Kidney (tissue), 14 donors: ENCODE measurements around the gene CALR3. TPM values are rescaled to one million over a fixed set of nuclear protein-coding genes. Genes with fewer than 3 reads are reported as not detected.

ENCODE experiments used
- DNase-seq, 5 donors: peaks; one replicate each; pipeline ENCODE4 v3.0.0-alpha.2; 2013 to 2020
- FAIRE-seq: peaks from 2 replicates; lab custom pipeline; 2012; peaks lifted over from hg19 to GRCh38; lab: Jason Lieb, UNC
- H3K27ac ChIP-seq, 2 donors: one replicate each; pipeline ENCODE4 v1.7.0; 2013; ENCODE audit warnings: low read depth in 2 of 2, low read length in 2 of 2, inconsistent platforms in 1 of 2
- H3K27me3 ChIP-seq: one replicate; pipeline ENCODE4 v1.7.1; 2013; ENCODE audit warnings: low read length, inconsistent platforms; ENCODE audit not compliant: control insufficient read depth, insufficient read depth
- H3K36me3 ChIP-seq, 3 donors: one replicate each; pipeline versions ENCODE4 v1.7.0 to v1.7.1; 2013; ENCODE audit warnings: low read length in 3 of 3, control low read depth in 1 of 3, inconsistent platforms in 1 of 3; ENCODE audit not compliant: insufficient read depth in 3 of 3, control insufficient read depth in 2 of 3
- H3K4me1 ChIP-seq, 3 donors: one replicate each; pipeline versions ENCODE4 v1.7.0 to v1.7.1; 2013; ENCODE audit warnings: low read length in 3 of 3, inconsistent platforms in 1 of 3, low read depth in 1 of 3; ENCODE audit not compliant: control insufficient read depth in 2 of 3, insufficient read depth in 2 of 3
- H3K4me3 ChIP-seq, 3 donors: one replicate each; pipeline versions ENCODE4 v1.7.0 to v1.8.1; 2013; ENCODE audit warnings: low read length in 3 of 3, control low read depth in 1 of 3, inconsistent platforms in 1 of 3
- H3K9ac ChIP-seq, 3 donors: one replicate each; pipeline versions ENCODE4 v1.7.0 to v1.7.1; 2013; ENCODE audit warnings: low read length in 3 of 3, control low read depth in 1 of 3, inconsistent platforms in 1 of 3
- H3K9me3 ChIP-seq, 3 donors: one replicate each; pipeline versions ENCODE4 v1.7.0 to v1.7.1; 2013; ENCODE audit warnings: low read length in 3 of 3, control low read depth in 1 of 3, inconsistent platforms in 1 of 3; ENCODE audit not compliant: control insufficient read depth in 2 of 3, insufficient read depth in 1 of 3
- CTCF ChIP-seq: IDR thresholded peaks from 3 replicates; pipeline ENCODE4 v1.5.1; 2012; ENCODE audit warnings: mild to moderate bottlenecking, moderate library complexity, borderline replicate concordance; ENCODE audit not compliant: insufficient read depth; ENCODE audit errors: extremely low read depth
- intact Hi-C: fragments of 100-400 bp; cut with DNase I; formaldehyde crosslinking; loops from one replicate; pipeline ENCODE4 v1.11.1; 2022
- polyA plus RNA-seq: library from polyadenylated mRNA; stranded (reverse); fragments of 350-450 nt; fragmentation: Illumina TruSeq; extraction: RNeasy Lipid Tissue Mini Kit (QIAGEN cat#74804); gene quantifications from one replicate; pipeline ENCODE4 v1.2.3, GENCODE V29; 2014; ENCODE audit warnings: low read depth, low replicate concordance; ENCODE audit not compliant: insufficient read depth
- total RNA-seq: library from RNA; stranded (reverse); fragmentation: NEBNext Ultra II Directional; extraction: Animal tissue kit (Norgen Biotek cat#: 25700); gene quantifications from one replicate; pipeline ENCODE4 v1.2.1, GENCODE V29; 2021
- donor health status: control.
- donor health status: control.
- donor health status: control.
- donor health status: control.
- donor health status: control.
- donor health status: DM: yes; HTN: yes; CAD: no.
- donor health status: Normal renal cell carcinoma (clear cell type).

Gene CALR3
- total and polyA plus RNA-seq, 2 donors from 2014 or later = not detected

- no peak for TF ChIP-seq CTCF
- no peak for DNase-seq
- intact Hi-C loops = no loop called here
- H3K36me3 ChIP-seq = peaks cover 6 to 27% (median 16%) of the 10 kb centered on the region in 3 donors
- H3K27me3 ChIP-seq = no peaks in the 10 kb centered on the region
- FAIRE-seq = no peak
- no peaks in the 10 kb centered on the region for H3K9me3 ChIP-seq
- H3K4me1 ChIP-seq = peaks cover 0 to 2% (median 0%) of the 10 kb centered on the region in 3 donors
- H3K4me3 ChIP-seq = no peak overlapping the region
- no peak overlapping the region for H3K9ac ChIP-seq
- H3K27ac ChIP-seq = no peak overlapping the region
Observed at GRCh38 chr19:16429066-16429758, 66.8 kb downstream of the CALR3 start.

Other genes starting within 250 kb of the CALR3 start
- 131 TPM for gene KLF2, start 171.3 kb downstream of the CALR3 start, total RNA-seq
- gene KLF2, start 171.3 kb downstream of the CALR3 start, polyA plus RNA-seq = 114 TPM
- 43.3 TPM for gene EPS15L1, start 24.2 kb downstream of the CALR3 start, total RNA-seq
- gene EPS15L1, start 24.2 kb downstream of the CALR3 start, polyA plus RNA-seq = 34.2 TPM
- 8.6 TPM for gene C19orf44, start 227 bp upstream of the CALR3 start, total RNA-seq
- 6.2 TPM for gene C19orf44, start 227 bp upstream of the CALR3 start, polyA plus RNA-seq
- 37.2 TPM for gene CHERP, start 46.3 kb upstream of the CALR3 start, total RNA-seq
- 14.6 TPM for gene CHERP, start 46.3 kb upstream of the CALR3 start, polyA plus RNA-seq
- gene SLC35E1, start 76.2 kb upstream of the CALR3 start, total RNA-seq = 47.1 TPM
- 19.8 TPM for gene SLC35E1, start 76.2 kb upstream of the CALR3 start, polyA plus RNA-seq
- 11.8 TPM for gene MED26, start 132.0 kb upstream of the CALR3 start, total RNA-seq
- 3.6 TPM for gene MED26, start 132.0 kb upstream of the CALR3 start, polyA plus RNA-seq
- 66.2 TPM for gene SMIM7, start 164.0 kb upstream of the CALR3 start, total RNA-seq
- gene SMIM7, start 164.0 kb upstream of the CALR3 start, polyA plus RNA-seq = 144 TPM
- gene TMEM38A, start 165.0 kb upstream of the CALR3 start, total RNA-seq = 5.8 TPM
- 10.7 TPM for gene TMEM38A, start 165.0 kb upstream of the CALR3 start, polyA plus RNA-seq
- gene NWD1, start 223.7 kb upstream of the CALR3 start, total RNA-seq = 1.9 TPM
- gene NWD1, start 223.7 kb upstream of the CALR3 start, polyA plus RNA-seq = 0.17 TPM